MM.1S (cell line): Measurements from ENCODE around the gene PSMA7.

ENCODE experiments used
- CTCF ChIP-seq: fragments of 300-600 bp; sonication (generic); IDR thresholded peaks from 2 replicates; pipeline ENCODE4 v1.5.1; 2016; ENCODE audit warnings: antibody characterized with exemption, low read length, mixed read lengths
- EZH2 ChIP-seq: fragments of 300-600 bp; sonication (generic); optimal IDR thresholded peaks from 2 replicates; pipeline ENCODE3; 2017; ENCODE audit warnings: low read depth, mild to moderate bottlenecking, antibody characterized with exemption, low read length, mixed read lengths
- EZH2phosphoT487 ChIP-seq: fragments of 300-600 bp; sonication (generic); IDR thresholded peaks from 2 replicates; pipeline ENCODE4 v1.6.1; 2018; ENCODE audit warnings: antibody characterized with exemption, low read length

- TF ChIP-seq CTCF (no peak), EZH2phosphoT487 (no peak), EZH2 (no peak)
These were observed 9.9 kb downstream of the PSMA7 start for GRCh38 chr20:62133051-62133845.
